OCI-LY1 (cell line): ENCODE data around the gene BTBD9.

Source experiments
- H2AFZ ChIP-seq: fragments of 200-600 bp; sonication (generic), shearing (Covaris generic); 2 replicates; pipeline ENCODE4 v1.6.0; 2014; ENCODE audit warnings: antibody characterized with exemption, mild to moderate bottlenecking, low read length
- H3F3A ChIP-seq: fragments of 200-600 bp; sonication (generic), shearing (Covaris generic); 2 replicates; pipeline ENCODE4 v1.6.0; 2014; ENCODE audit warnings: mild to moderate bottlenecking, antibody characterized with exemption, low read length, moderate library complexity; ENCODE audit not compliant: insufficient read depth
- H3K27ac ChIP-seq: fragments of 200-600 bp; sonication (generic); 2 replicates; pipeline ENCODE4 v1.5.1; 2014; ENCODE audit warnings: low read length, mixed run types, mild to moderate bottlenecking, low read depth; ENCODE audit not compliant: poor library complexity, severe bottlenecking
- H3K27me3 ChIP-seq: fragments of 200-600 bp; sonication (generic); 2 replicates; pipeline ENCODE4 v1.6.0; 2014; ENCODE audit warnings: antibody characterized with exemption, mild to moderate bottlenecking, low read length, moderate library complexity; ENCODE audit not compliant: insufficient read depth
- H3K36me3 ChIP-seq: fragments of 200-600 bp; sonication (generic); 2 replicates; pipeline ENCODE4 v1.6.1; 2014; ENCODE audit warnings: mild to moderate bottlenecking, antibody characterized with exemption, low read length, moderate library complexity, mixed read lengths; ENCODE audit not compliant: insufficient read depth
- H3K4me1 ChIP-seq: fragments of 200-600 bp; sonication (generic); 2 replicates; pipeline ENCODE4 v1.5.1; 2014; ENCODE audit warnings: mild to moderate bottlenecking, low read length, moderate library complexity; ENCODE audit not compliant: insufficient read depth, severe bottlenecking
- H3K4me2 ChIP-seq: fragments of 200-600 bp; sonication (generic), shearing (Covaris generic); 2 replicates; pipeline ENCODE4 v1.6.1; 2014; ENCODE audit warnings: low read length
- H3K4me3 ChIP-seq: fragments of 200-600 bp; sonication (generic); 2 replicates; pipeline ENCODE4 v1.5.1; 2014; ENCODE audit warnings: low read length, low read depth, mild to moderate bottlenecking, mixed read lengths; ENCODE audit not compliant: poor library complexity, severe bottlenecking
- H3K79me2 ChIP-seq: fragments of 200-600 bp; shearing (Covaris generic); 2 replicates; pipeline ENCODE4 v1.6.1; 2016; ENCODE audit warnings: mixed run types, low read length, mixed read lengths; ENCODE audit not compliant: insufficient read depth
- H3K9ac ChIP-seq: fragments of 200-600 bp; sonication (generic), shearing (Covaris generic); 2 replicates; pipeline ENCODE4 v1.6.1; 2014; ENCODE audit warnings: mild to moderate bottlenecking, low read length, mixed read lengths
- H3K9me2 ChIP-seq: fragments of 200-600 bp; sonication (generic), shearing (Covaris generic); 2 replicates; pipeline ENCODE4 v1.6.1; 2014; ENCODE audit warnings: low read depth, mild to moderate bottlenecking, low read length, mixed read lengths
- H3K9me3 ChIP-seq: fragments of 200-600 bp; shearing (Covaris generic); 2 replicates; pipeline ENCODE4 v1.6.1; 2014; ENCODE audit warnings: low read length, mixed read lengths
- H4K20me1 ChIP-seq: fragments of 200-600 bp; sonication (generic), shearing (Covaris generic); 2 replicates; pipeline ENCODE4 v1.6.0; 2016; ENCODE audit warnings: mild to moderate bottlenecking, low read length; ENCODE audit not compliant: insufficient read depth
- CTCF ChIP-seq: fragments of 200-600 bp; sonication (generic), shearing (Covaris generic); IDR thresholded peaks from 2 replicates; pipeline ENCODE4 v1.5.1; 2017; ENCODE audit warnings: mild to moderate bottlenecking, antibody characterized with exemption, low read length, moderate library complexity, mixed read lengths
- EZH2 ChIP-seq: fragments of 200-600 bp; sonication (generic), shearing (Covaris generic); IDR thresholded peaks from 2 replicates; pipeline ENCODE4 v1.8.0; 2017; ENCODE audit warnings: borderline replicate concordance, mixed run types, mild to moderate bottlenecking, antibody characterized with exemption, low read length, moderate library complexity, mixed read lengths

Gene BTBD9

GRCh38 chr6:38367231-38367630 is 272.5 kb downstream of the BTBD9 start:
- no peak overlapping the region for H3K4me3 ChIP-seq
- no peak overlapping the region for H3K4me2 ChIP-seq
- no peaks in the 10 kb centered on the region for H3K9me3 ChIP-seq
- TF ChIP-seq EZH2 = no peak
- no peak for TF ChIP-seq CTCF
- no peaks in the 10 kb centered on the region for H3K79me2 ChIP-seq
- H3K4me1 ChIP-seq = no peaks in the 10 kb centered on the region
- H4K20me1 ChIP-seq = no peaks in the 10 kb centered on the region
- H3K27me3 ChIP-seq = no peaks in the 10 kb centered on the region
- no peak overlapping the region for H3K27ac ChIP-seq
- H3K9me2 ChIP-seq = no peaks in the 10 kb centered on the region
- H3K9ac ChIP-seq = no peak overlapping the region
- H2AFZ ChIP-seq = no peak overlapping the region
- no peaks in the 10 kb centered on the region for H3K36me3 ChIP-seq
- no peaks in the 10 kb centered on the region for H3F3A ChIP-seq

- TF ChIP-seq EZH2 = no peak
- no peak for TF ChIP-seq CTCF
- Histone ChIP-seq H3K36me3 (no peaks in the 10 kb centered on the region), H3K9me2 (no peaks in the 10 kb centered on the region), H3K4me2 (no peak overlapping the region), H4K20me1 (no peaks in the 10 kb centered on the region), H3K27me3 (no peaks in the 10 kb centered on the region), H3K4me1 (no peaks in the 10 kb centered on the region), H3K9ac (no peak overlapping the region), H3F3A (no peaks in the 10 kb centered on the region), H2AFZ (no peak overlapping the region), H3K4me3 (no peak overlapping the region), H3K9me3 (no peaks in the 10 kb centered on the region), H3K27ac (no peak overlapping the region), H3K79me2 (no peaks in the 10 kb centered on the region)
Observed at GRCh38 chr6:38366234-38366633, 273.5 kb downstream of the BTBD9 start.

- Histone ChIP-seq H3K36me3 (no peaks in the 10 kb centered on the region), H3K4me1 (no peaks in the 10 kb centered on the region), H3K9ac (no peak overlapping the region), H3K4me2 (no peak overlapping the region), H3K9me3 (no peaks in the 10 kb centered on the region), H3K27ac (no peak overlapping the region), H3F3A (no peaks in the 10 kb centered on the region), H3K27me3 (no peaks in the 10 kb centered on the region), H4K20me1 (no peaks in the 10 kb centered on the region), H3K79me2 (no peaks in the 10 kb centered on the region), H3K4me3 (no peak overlapping the region), H3K9me2 (no peaks in the 10 kb centered on the region), H2AFZ (no peak overlapping the region)
- TF ChIP-seq EZH2 (no peak), CTCF (no peak)
Observed at GRCh38 chr6:38364775-38365174, 275.0 kb downstream of the BTBD9 start.
